Measurements from ENCODE around the gene GRAMD4. TPM values are rescaled to one million over a fixed set of nuclear protein-coding genes. Genes with fewer than 3 reads are reported as not detected.
A peak's percentile ranks its signal among the peaks of the same experiment; 100 is the strongest.

The GRAMD4 gene
- total and polyA plus RNA-seq, 12 donors: 15.0 to 241 (median 79.4) TPM

DNA sequence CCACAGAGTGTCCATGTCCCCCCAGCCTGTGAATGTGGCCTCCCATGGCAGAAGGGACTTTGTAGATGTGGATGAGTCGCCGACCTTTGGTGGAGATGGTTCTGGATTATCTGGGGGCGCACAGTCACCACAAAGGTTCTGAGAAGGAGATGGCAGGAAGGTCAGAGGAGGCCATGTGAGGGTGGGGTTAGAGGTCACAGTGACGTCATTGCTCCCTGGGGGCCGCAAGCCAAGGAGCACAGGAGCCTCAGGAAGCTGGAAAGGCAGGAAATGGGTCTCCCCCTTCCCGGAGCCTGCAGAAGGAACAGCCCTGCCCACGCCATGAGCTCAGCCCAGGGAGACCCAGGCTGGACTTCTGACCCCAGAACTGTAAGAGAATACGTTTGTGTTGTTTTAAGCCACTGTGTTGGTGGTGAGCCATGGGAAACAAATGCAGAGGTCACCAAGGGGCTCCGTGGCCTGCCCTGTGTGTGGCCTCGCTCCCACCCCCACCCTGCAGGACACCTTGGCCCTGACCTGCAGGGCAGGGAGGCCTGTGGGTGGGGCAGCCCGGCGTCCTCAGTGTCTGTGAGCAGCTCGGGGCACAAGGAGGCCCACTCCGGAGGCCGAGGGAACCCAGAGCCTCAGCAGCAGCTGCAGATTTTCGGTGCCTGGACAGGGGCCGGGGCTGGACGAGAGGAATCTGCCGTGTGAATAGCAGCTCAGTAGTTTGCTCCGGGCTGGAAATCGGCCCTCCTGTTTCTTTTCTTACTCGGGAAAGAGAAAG, 32.1 kb downstream of the GRAMD4 start:
- DNase-seq: peak in 5 of 7 donors; percentile 44 to 70 (median 54)
- no peaks in the 10 kb centered on the region for H3K9me3 ChIP-seq (replicated peaks in 1 of 3)
- 58 to 69% (median 62%) methylated on average over 11 to 22 of the region's 22 CpGs for WGBS, 4 donors
- H3K27ac ChIP-seq: peak overlapping the region; percentile 11 to 87 (median 23)
- H3K36me3 ChIP-seq (replicated peaks in 1 of 2): no peaks in the 10 kb centered on the region
- no peak overlapping the region for H3K4me3 ChIP-seq
- TF ChIP-seq POLR2A (IDR thresholded peaks at IDR 0.05): no peak
- TF ChIP-seq, protein P1, sequence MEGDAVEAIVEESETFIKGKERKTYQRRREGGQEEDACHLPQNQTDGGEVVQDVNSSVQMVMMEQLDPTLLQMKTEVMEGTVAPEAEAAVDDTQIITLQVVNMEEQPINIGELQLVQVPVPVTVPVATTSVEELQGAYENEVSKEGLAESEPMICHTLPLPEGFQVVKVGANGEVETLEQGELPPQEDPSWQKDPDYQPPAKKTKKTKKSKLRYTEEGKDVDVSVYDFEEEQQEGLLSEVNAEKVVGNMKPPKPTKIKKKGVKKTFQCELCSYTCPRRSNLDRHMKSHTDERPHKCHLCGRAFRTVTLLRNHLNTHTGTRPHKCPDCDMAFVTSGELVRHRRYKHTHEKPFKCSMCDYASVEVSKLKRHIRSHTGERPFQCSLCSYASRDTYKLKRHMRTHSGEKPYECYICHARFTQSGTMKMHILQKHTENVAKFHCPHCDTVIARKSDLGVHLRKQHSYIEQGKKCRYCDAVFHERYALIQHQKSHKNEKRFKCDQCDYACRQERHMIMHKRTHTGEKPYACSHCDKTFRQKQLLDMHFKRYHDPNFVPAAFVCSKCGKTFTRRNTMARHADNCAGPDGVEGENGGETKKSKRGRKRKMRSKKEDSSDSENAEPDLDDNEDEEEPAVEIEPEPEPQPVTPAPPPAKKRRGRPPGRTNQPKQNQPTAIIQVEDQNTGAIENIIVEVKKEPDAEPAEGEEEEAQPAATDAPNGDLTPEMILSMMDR (IDR thresholded peaks at IDR 0.05): no peak
- intact Hi-C loops (cut with DNase I): loop anchor here in 1 of 2 donors (10.0 kb wide), 1 partner anchor 77 kb away; no protein-coding TSS in a partner anchor
- H3K27me3 ChIP-seq: no peaks in the 10 kb centered on the region
- peaks cover 18 to 39% of the 10 kb centered on the region in 2 donors for H3K4me1 ChIP-seq (replicated peaks in 1 of 2)

DNA sequence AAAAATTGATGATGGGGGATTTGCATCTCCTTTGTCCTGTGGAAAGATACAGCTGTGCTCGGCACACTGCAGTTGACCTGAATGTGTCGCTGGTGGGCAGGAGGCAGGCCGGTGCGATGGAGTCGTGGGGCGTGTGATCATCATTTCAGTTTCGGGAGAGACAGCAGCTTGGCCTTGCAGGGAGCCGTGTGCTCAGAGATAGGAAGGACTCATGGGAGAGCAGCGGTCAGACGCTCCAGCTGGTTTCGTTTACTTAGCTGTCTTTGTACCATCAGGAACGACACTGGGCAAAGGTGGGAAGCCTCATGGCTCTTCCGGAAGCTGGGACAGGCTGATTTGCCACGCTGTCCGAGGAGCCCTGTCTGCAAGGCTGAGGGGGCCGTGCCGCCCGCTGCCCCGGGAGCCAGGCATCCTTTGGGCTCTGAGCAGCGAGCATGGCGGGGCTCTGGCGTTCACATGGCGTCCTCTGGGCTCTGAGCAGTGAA, 32.7 kb downstream of the GRAMD4 start:
- Histone ChIP-seq H3K4me1 (replicated peaks in 1 of 2) (peaks cover 18 to 39% of the 10 kb centered on the region in 2 donors), H3K36me3 (replicated peaks in 1 of 2) (no peaks in the 10 kb centered on the region), H3K9me3 (replicated peaks in 1 of 3) (no peaks in the 10 kb centered on the region), H3K27me3 (no peaks in the 10 kb centered on the region), H3K4me3 (no peak overlapping the region), H3K27ac (peak overlapping the region; percentile 11 to 87 (median 23))
- TF ChIP-seq POLR2A (IDR thresholded peaks at IDR 0.05): no peak
- 62 to 74% (median 70%) methylated on average over 11 to 23 of the region's 23 CpGs for WGBS, 4 donors
- intact Hi-C loops (cut with DNase I): loop anchor here in 1 of 2 donors (10.0 kb wide), 1 partner anchor 78 kb away; no protein-coding TSS in a partner anchor
- peak in 3 of 7 donors; percentile 41 to 74 (median 56) for DNase-seq

DNA sequence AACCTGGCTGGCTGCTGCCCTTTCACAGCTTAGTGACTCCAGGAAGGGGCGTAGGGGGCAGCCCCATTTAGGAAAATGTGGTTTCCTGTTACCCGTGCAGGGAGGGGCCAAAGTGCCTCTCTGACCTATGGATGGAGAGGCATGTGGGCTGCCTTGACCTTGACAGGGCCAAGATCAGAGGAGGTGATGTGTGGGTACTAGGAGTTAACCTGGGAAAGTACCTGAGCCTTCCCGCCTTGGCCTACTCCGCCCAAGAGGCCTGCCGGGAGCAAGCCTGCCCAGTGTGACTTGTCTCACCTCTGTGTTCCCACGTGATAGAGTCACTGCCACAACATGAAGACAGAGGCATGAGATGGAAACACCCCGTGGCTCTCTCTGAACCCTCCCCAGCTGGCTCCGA, 33.4 kb downstream of the GRAMD4 start:
- H3K27me3 ChIP-seq: no peaks in the 10 kb centered on the region
- intact Hi-C loops (cut with DNase I): loop anchor here in 1 of 2 donors (10.0 kb wide), 1 partner anchor 79 kb away; no protein-coding TSS in a partner anchor
- H3K9me3 ChIP-seq (replicated peaks in 1 of 3): no peaks in the 10 kb centered on the region
- peaks cover 18 to 39% of the 10 kb centered on the region in 2 donors for H3K4me1 ChIP-seq (replicated peaks in 1 of 2)
- DNase-seq: no peak
- H3K4me3 ChIP-seq: no peak overlapping the region
- TF ChIP-seq, protein P1 (IDR thresholded peaks at IDR 0.05): no peak
- no peak for TF ChIP-seq POLR2A (IDR thresholded peaks at IDR 0.05)
- WGBS, 4 donors: 65 to 89% (median 77%) methylated on average over 5 to 8 of the region's 8 CpGs
- peak overlapping the region in 1 of 5 donors; percentile 81 for H3K27ac ChIP-seq
- H3K36me3 ChIP-seq (replicated peaks in 1 of 2): no peaks in the 10 kb centered on the region

DNA sequence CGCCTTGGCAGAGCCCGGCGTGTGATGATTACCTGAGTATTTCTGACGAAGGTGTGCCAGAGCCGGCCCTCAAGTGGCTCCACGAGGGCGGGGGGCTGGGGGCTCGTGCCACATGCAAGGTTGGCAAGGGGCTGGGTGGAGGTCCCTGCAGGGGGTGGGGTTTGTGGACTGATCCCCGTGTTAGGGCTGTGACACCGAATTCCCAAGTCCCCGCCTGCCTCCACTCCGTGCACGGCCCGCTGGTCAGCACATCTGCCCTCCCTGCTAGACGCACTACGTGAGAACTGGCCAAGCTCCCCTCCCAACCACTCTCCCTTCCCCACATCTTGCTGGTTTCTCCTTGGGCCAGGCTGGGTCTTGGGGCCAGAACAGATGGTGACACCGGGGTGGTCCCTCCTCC, 34.2 kb downstream of the GRAMD4 start:
- TF ChIP-seq, protein P1 (IDR thresholded peaks at IDR 0.05): no peak
- TF ChIP-seq POLR2A (IDR thresholded peaks at IDR 0.05): no peak
- Histone ChIP-seq H3K27me3 (no peaks in the 10 kb centered on the region), H3K27ac (no peak overlapping the region), H3K36me3 (replicated peaks in 1 of 2) (no peaks in the 10 kb centered on the region), H3K4me3 (no peak overlapping the region), H3K9me3 (replicated peaks in 1 of 3) (no peaks in the 10 kb centered on the region), H3K4me1 (replicated peaks in 1 of 2) (peaks cover 12 to 33% of the 10 kb centered on the region in 2 donors)
- 93 to 97% (median 95%) methylated on average over 14 to 17 of the region's 17 CpGs for WGBS, 4 donors
- no peak for DNase-seq
- intact Hi-C loops (cut with DNase I): loop anchor here in 1 of 2 donors (10.0 kb wide), 1 partner anchor 80 kb away; no protein-coding TSS in a partner anchor
